ENCODE results near the gene GLUD1.
"Not testable (repeated sequence)": the region's sequence is repeated elsewhere in the genome, so short reads cannot be mapped to it uniquely, and the experiment has no call there.

- not testable (repeated sequence) for TF ChIP-seq CTCF (conservative IDR thresholded peaks at IDR 0.05 in 1 of 2, IDR thresholded peaks at IDR 0.05 in 1 of 2; ENCODE audit: low read depth in 1 of 2, low read length in 2 of 2); EZH2 (IDR thresholded peaks at IDR 0.05; ENCODE audit: low read length, missing control alignments)
These were observed 74.6 kb downstream of the GLUD1 start, which contains the start of gene FAM25A for GRCh38 chr10:87020056-87020455.

All from fibroblast of lung (primary cell).